A673 (cell line): ENCODE measurements around the gene PDE8A.

Experiments used
- CTCF ChIP-seq: fragments of 300-800, 200-600 bp; sonication (generic); conservative IDR thresholded peaks from 2 replicates; pipeline ENCODE4 v1.5.1; 2017; ENCODE audit warnings: low read depth, mild to moderate bottlenecking, antibody characterized with exemption, low read length, moderate library complexity, mixed read lengths
- EZH2 ChIP-seq: fragments of 200-600 bp; sonication (generic); IDR thresholded peaks from 2 replicates; pipeline ENCODE4 v1.6.1; 2017; ENCODE audit warnings: borderline replicate concordance, low read depth, mild to moderate bottlenecking, mixed read lengths, antibody characterized with exemption, low read length; ENCODE audit not compliant: poor library complexity, severe bottlenecking

- TF ChIP-seq CTCF (no peak), EZH2 (no peak)
These were observed 89.4 kb downstream of the PDE8A start for GRCh38 chr15:85071061-85071460.
